Astrocyte of the spinal cord (primary cell): ENCODE results near the gene SEMA3C.

Experiments used
- DNase-seq: peaks from one replicate; pipeline ENCODE4 v3.0.0; 2011; ENCODE audit warnings: low read depth, low spot score
- H3K4me3 ChIP-seq: 2 replicates; pipeline ENCODE4 v1.5.1; 2011; ENCODE audit warnings: low read depth, mild to moderate bottlenecking, low read length, moderate library complexity
- in situ Hi-C: cut with HindIII; loops from 2 replicates; pipeline ENCODE4 v1.10.0; 2017; ENCODE audit warnings: low sequenced_read_pairs
- TF ChIP-seq, protein P1 (sequence below): IDR thresholded peaks from 2 replicates; pipeline ENCODE4 v1.5.1; 2012; ENCODE audit warnings: low read depth, mild to moderate bottlenecking, low read length, inconsistent platforms

The SEMA3C gene

DNA sequence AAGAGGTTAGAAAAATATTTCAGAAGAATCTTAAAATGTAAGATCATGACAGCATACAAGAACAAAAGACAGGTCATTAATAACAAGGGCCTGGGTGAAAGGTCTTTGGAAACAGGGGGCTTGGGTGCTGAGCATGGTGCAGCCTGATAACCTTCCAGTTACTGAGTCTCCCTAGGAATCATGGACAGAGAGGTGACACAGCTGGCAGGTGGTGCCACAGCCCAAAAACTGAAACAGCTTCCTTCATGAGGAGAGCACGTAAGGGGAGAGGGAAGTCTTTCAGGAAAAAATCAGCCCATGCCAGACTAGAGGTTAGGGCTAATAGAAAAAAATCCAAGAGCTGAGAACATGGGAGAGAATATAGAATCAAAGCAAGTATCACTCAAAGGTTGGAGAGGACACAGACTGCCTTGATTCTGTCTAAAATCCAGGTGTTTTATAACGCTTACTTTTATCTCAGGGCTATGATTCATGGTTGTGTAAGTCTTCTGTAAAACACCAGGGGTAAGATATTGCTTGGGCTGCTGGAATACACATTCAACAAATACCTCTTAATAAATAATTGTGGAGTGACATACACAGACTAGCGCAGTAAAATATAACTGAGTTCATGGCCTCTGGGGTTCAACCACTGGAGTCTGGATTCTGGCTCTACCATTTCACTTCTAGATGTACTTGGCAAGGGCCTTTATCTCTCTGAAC, 88.1 kb downstream of the SEMA3C start:
- no peak overlapping the region for H3K4me3 ChIP-seq
- in situ Hi-C loops = no loop called here
- DNase-seq = peak; percentile 33
- TF ChIP-seq, protein P1, sequence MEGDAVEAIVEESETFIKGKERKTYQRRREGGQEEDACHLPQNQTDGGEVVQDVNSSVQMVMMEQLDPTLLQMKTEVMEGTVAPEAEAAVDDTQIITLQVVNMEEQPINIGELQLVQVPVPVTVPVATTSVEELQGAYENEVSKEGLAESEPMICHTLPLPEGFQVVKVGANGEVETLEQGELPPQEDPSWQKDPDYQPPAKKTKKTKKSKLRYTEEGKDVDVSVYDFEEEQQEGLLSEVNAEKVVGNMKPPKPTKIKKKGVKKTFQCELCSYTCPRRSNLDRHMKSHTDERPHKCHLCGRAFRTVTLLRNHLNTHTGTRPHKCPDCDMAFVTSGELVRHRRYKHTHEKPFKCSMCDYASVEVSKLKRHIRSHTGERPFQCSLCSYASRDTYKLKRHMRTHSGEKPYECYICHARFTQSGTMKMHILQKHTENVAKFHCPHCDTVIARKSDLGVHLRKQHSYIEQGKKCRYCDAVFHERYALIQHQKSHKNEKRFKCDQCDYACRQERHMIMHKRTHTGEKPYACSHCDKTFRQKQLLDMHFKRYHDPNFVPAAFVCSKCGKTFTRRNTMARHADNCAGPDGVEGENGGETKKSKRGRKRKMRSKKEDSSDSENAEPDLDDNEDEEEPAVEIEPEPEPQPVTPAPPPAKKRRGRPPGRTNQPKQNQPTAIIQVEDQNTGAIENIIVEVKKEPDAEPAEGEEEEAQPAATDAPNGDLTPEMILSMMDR = no peak

DNA sequence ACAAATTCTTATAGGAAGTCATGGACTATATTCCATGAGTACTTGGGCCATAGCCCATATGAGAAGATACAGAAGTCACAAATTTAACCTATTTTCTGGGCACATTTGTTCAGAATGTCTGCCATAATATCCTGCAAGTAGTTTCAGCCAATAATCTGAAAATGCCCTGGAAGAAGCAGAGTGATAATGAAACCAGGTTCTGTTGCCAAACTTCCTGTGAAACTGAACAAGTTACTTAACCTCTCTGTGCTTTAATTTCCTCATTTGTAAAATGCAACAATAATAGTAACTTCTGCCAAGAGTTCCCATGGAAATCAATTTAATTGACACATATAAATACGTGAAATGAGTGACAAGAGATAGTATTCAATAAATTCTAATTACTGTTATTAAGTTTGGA, 88.8 kb downstream of the SEMA3C start:
- TF ChIP-seq, protein P1 = no peak
- in situ Hi-C loops = no loop called here
- no peak overlapping the region for H3K4me3 ChIP-seq
- DNase-seq = no peak

DNA sequence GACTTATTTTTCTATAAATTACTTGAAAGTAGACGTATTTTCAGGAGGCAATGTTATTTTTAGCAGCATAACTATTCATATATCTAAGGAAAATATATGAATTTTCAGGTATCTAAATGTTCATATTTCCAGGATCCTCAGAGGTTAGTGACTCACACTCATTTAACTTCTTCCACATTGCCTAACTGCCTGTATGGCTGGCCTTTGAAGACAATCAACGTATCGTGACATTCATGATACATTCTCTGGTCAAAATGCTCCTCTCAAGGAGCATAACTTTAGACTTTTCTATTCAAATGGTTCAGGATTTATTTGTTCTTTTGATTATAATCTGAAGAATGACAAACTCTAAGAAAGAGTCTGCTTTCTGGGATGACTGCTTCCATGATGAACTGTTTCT, 89.3 kb downstream of the SEMA3C start:
- TF ChIP-seq, protein P1 = no peak
- DNase-seq = no peak
- in situ Hi-C loops = no loop called here
- H3K4me3 ChIP-seq = no peak overlapping the region

DNA sequence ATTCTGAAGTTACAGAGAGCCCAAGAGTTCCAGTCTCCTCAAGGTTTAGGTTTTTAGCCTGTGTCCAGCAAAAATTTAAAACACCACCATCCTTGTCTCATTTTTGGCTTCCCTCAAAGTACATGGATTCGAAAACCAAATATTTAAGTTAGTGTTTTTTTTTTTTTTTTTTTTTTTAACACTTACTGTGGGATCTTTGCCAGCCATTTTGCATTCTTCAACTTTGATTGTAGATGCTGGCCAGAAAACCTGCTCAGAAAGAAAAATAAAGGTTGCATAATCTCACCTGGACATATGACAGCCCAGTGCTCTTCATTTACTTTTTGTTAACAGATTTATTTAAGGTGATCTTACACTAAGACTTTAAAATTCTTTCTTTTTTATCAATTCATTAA, 91.6 kb downstream of the SEMA3C start:
- DNase-seq = no peak
- H3K4me3 ChIP-seq = no peak overlapping the region
- TF ChIP-seq, protein P1 = no peak
- in situ Hi-C loops = no loop called here

DNA sequence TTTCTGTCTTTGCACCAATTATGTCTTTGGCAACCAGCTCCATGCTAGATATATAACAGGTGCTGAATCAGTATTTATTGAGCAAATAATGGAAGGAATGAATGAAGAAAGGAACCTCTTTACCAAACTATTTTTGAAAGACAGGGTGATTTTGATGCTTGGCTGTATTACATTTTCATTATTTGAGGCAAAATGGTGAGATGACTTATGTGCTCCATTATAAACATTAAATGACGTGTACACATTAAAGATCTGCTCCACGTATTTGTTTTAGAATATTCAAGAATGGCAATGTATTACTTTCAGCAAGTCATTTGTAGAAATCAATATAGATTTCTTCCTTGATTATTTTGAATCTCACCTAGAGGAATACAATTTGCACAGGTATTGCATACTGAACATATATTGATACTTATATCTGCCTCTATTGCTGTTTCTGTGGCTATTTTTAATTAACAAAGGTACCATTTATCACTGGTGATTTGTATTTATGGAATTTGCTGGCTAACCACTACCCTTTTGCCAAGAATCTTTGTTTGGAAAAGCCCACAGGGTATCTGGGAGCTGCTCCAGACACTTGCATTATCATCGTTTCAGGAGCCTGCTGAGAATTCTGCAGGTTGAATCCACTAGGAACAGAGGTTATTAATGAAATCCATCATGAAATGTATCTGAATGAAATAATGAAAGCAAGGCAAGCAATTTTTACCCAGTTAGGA, 92.2 kb downstream of the SEMA3C start:
- TF ChIP-seq, protein P1 = no peak
- in situ Hi-C loops = no loop called here
- peak; percentile 86 for DNase-seq
- H3K4me3 ChIP-seq = no peak overlapping the region

DNA sequence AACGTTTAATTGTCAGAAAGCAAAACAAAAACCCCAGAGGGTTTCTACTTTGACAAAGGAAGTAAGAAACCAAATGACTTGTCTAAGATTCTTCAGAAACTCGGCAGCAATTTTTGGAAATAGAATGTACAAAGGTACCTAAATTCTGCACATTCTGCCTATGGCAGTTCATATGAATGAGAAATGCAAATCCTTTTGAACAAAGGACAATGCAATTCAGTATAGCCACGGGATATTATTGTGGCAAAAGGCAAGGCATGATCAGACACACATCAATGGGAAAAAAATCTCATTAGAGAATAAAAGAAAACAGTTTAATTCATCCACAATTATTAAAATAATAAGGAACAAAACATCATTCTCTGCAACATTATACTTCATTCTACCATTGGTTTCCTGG, 93.4 kb downstream of the SEMA3C start:
- TF ChIP-seq, protein P1 = no peak
- no peak overlapping the region for H3K4me3 ChIP-seq
- no peak for DNase-seq
- in situ Hi-C loops = no loop called here
